GM21619 (cell line): ENCODE measurements around the gene CRK.
"Not testable (repeated sequence)": the region's sequence is repeated elsewhere in the genome, so short reads cannot be mapped to it uniquely, and the experiment has no call there.

Experiments used
- ATAC-seq: cut with Tn5 transposase; IDR thresholded peaks from one replicate; pipeline ENCODE4 v1.9.1; 2021; ENCODE audit not compliant: unreplicated experiment

CRK gene

GRCh38 chr17:1431631-1432104 is 24.4 kb downstream of the CRK start:
- no peak for ATAC-seq

- no peak for ATAC-seq
These were observed 32.4 kb downstream of the CRK start for GRCh38 chr17:1423456-1424135.

GRCh38 chr17:1422885-1423284 is 33.1 kb downstream of the CRK start:
- no peak for ATAC-seq

GRCh38 chr17:1421470-1421869 is 34.6 kb downstream of the CRK start:
- ATAC-seq: no peak

GRCh38 chr17:1420981-1421380 is 35.1 kb downstream of the CRK start:
- ATAC-seq: no peak

- no peak for ATAC-seq
These were observed 35.9 kb downstream of the CRK start for GRCh38 chr17:1420163-1420562.

GRCh38 chr17:1418476-1418875 is 37.6 kb downstream of the CRK start:
- not testable (repeated sequence) for ATAC-seq

- ATAC-seq: no peak
These were observed 39.6 kb downstream of the CRK start for GRCh38 chr17:1416414-1416813.

GRCh38 chr17:1414634-1415033 is 41.4 kb downstream of the CRK start:
- no peak for ATAC-seq

GRCh38 chr17:1414001-1414574 is 41.9 kb downstream of the CRK start:
- no peak for ATAC-seq

- no peak for ATAC-seq
These were observed 42.7 kb downstream of the CRK start for GRCh38 chr17:1413281-1413791.

- no peak for ATAC-seq
These were observed 43.6 kb downstream of the CRK start for GRCh38 chr17:1412185-1413110.

GRCh38 chr17:1402262-1402586 is 53.8 kb downstream of the CRK start:
- no peak for ATAC-seq

GRCh38 chr17:1399679-1400512 is 56.1 kb downstream of the CRK start, which contains the start of gene YWHAE:
YWHAE (minus strand) TSS chr17:1400222; CDS start chr17:1400110, 112 bp downstream.
- ATAC-seq: peak; percentile 85

GRCh38 chr17:1398931-1399678 is 56.9 kb downstream of the CRK start:
- ATAC-seq: peak; percentile 6

- no peak for ATAC-seq
These were observed 58.0 kb downstream of the CRK start for GRCh38 chr17:1398028-1398427.

GRCh38 chr17:1395876-1396665 is 60.0 kb downstream of the CRK start:
- not testable (repeated sequence) for ATAC-seq

- no peak for ATAC-seq
These were observed 64.5 kb downstream of the CRK start for GRCh38 chr17:1391577-1391976.
